GM10248 (cell line): ENCODE data around the gene CPT1C.

ENCODE experiments used
- CTCF ChIA-PET: fragments of 300-600 bp; sonication (Branson Sonifier 250); formaldehyde crosslinking; extraction: SDS; loops from one replicate; lab custom pipeline; 2021; ENCODE audit warnings: antibody characterized with exemption; lab: Yijun Ruan, JAX
- POLR2A ChIA-PET: fragments of 350-650 bp; sonication (Branson Sonifier 250); formaldehyde crosslinking; extraction: SDS; loops from one replicate; lab custom pipeline; 2020; ENCODE audit warnings: antibody characterized with exemption; lab: Yijun Ruan, JAX
- DNase-seq: peaks from one replicate; pipeline ENCODE4 v3.0.0; 2012; ENCODE audit errors: extremely low spot score
- CTCF ChIP-seq: IDR thresholded peaks from 2 replicates; pipeline ENCODE4 v1.5.1; 2012; ENCODE audit warnings: mild to moderate bottlenecking, low read depth; ENCODE audit errors: extremely low read depth, missing control alignments, control extremely low read depth

The CPT1C gene

GRCh38 chr19:49658566-49659442 is 32.1 kb upstream of the CPT1C start:
- POLR2A ChIA-PET = no interaction called here

GRCh38 chr19:49660338-49660961 is 30.5 kb upstream of the CPT1C start:
- POLR2A ChIA-PET = no interaction called here
- no peak for TF ChIP-seq CTCF
- CTCF ChIA-PET = interaction anchor here (0.6 to 2.8 kb wide), 3 partner anchors 12 to 146 kb away, joined by 3 to 12 read pairs (median 6); no protein-coding TSS in a partner anchor
- no peak for DNase-seq

More at GRCh38 chr19:49658566-49659442, 32.1 kb upstream of the CPT1C start:
- no peak for DNase-seq
- TF ChIP-seq CTCF = no peak
- CTCF ChIA-PET = interaction anchor here (2.2 to 5.2 kb wide), 2 partner anchors 13 to 22 kb away, joined by 6 to 30 read pairs; no protein-coding TSS in a partner anchor

GRCh38 chr19:49662011-49662410 is 28.9 kb upstream of the CPT1C start:
- TF ChIP-seq CTCF = no peak
- CTCF ChIA-PET = interaction anchor here (2.8 kb wide), 1 partner anchor 10 kb away, joined by 12 read pairs; no protein-coding TSS in a partner anchor
- POLR2A ChIA-PET = no interaction called here
- no peak for DNase-seq

- no peak for TF ChIP-seq CTCF
- DNase-seq = no peak
- ChIA-PET POLR2A (no interaction called here), CTCF (interaction anchor here (1.5 to 2.3 kb wide), 4 partner anchors 10 to 21 kb away, joined by 3 to 11 read pairs (median 6); partner anchors contain the start of gene SCAF1)
Measured at GRCh38 chr19:49663224-49663623, 27.7 kb upstream of the CPT1C start.

GRCh38 chr19:49664171-49665035 is 26.5 kb upstream of the CPT1C start:
- peak; percentile 88 for DNase-seq
- ChIA-PET POLR2A (interaction anchor here (0.5 to 2.2 kb wide), 8 partner anchors 16 to 177 kb away, joined by 3 to 9 read pairs (median 4); partner anchors contain the start of genes RRAS and SCAF1), CTCF (interaction anchor here (1.1 to 2.3 kb wide), 6 partner anchors 9 to 22 kb away, joined by 3 to 11 read pairs (median 6); partner anchors contain the start of gene SCAF1)
- TF ChIP-seq CTCF = peak; percentile 10
